ENCODE results near the gene CELF4. TPM values are rescaled to one million over a fixed set of nuclear protein-coding genes. Genes with fewer than 3 reads are reported as not detected.

The CELF4 gene
- polyA plus RNA-seq, 1 experiment, result not detected

DNA sequence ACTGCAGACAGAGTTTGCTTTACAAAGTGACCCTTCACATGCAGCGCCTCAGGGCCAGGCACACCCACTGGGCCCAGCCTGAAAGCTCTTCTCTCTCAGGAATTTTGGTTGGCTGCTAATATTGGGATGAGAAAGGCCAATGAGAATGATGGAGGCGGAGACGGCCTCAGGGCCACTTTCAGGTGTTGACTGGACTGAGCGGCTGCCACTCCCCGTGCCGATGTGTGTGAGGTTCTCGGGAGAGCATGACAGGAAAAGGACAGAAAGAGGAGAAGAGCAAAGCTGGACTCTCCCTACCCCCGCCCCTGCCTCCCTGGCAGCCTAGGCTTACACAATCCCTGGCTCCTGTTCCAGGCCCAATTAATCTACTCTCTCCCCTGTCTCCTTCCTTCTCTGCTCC, 155.7 kb downstream of the CELF4 start:
- TF ChIP-seq, protein P1, sequence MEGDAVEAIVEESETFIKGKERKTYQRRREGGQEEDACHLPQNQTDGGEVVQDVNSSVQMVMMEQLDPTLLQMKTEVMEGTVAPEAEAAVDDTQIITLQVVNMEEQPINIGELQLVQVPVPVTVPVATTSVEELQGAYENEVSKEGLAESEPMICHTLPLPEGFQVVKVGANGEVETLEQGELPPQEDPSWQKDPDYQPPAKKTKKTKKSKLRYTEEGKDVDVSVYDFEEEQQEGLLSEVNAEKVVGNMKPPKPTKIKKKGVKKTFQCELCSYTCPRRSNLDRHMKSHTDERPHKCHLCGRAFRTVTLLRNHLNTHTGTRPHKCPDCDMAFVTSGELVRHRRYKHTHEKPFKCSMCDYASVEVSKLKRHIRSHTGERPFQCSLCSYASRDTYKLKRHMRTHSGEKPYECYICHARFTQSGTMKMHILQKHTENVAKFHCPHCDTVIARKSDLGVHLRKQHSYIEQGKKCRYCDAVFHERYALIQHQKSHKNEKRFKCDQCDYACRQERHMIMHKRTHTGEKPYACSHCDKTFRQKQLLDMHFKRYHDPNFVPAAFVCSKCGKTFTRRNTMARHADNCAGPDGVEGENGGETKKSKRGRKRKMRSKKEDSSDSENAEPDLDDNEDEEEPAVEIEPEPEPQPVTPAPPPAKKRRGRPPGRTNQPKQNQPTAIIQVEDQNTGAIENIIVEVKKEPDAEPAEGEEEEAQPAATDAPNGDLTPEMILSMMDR (IDR thresholded peaks at IDR 0.05; ENCODE audit: insufficient read depth, low read depth, low read length), result no peak
- DNase-seq (ENCODE audit: low read depth), result no peak
- CTCF ChIA-PET, result interaction anchor here (1.2 to 1.4 kb wide), 3 partner anchors 9 to 68 kb away, joined by 3 to 4 read pairs (median 4); no protein-coding TSS in a partner anchor
- POLR2A ChIA-PET, result no interaction called here
- Histone ChIP-seq H3K36me3 (ENCODE audit: control insufficient read depth, insufficient read depth, low read length) (no peaks in the 10 kb centered on the region), H3K27me3 (ENCODE audit: control insufficient read depth, insufficient read depth, low read length) (no peaks in the 10 kb centered on the region; the same call in 1 of the 2 replicates), H3K4me3 (ENCODE audit: low read depth, low read length) (no peak overlapping the region)

DNA sequence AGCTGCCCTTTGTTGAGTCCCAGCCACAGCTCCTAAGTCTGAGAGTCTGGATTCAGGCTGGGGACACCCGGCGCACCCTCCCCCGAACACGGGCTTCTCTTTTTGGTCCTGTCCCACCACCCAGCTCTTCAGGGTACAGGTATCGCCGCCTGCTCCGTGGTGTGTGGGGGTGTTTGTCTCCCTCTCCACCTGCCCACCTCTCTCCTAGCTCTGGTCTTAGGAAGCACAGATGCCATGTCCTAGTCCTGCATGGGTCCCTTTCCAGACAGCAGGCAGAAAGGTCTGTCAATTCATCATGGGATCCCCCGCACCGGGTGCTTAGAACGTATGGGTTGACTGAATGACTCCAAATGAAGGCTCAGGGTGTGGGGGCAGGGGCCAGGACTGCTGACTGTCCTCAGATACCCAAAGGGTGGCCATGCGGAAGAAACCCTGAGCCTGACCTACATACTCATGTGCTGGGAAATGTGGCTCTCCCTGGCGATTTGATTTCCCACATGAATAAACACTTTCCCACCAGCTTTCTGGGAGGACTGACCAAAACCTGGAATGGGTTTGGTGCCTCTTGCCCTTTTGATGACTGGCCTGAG, 156.8 kb downstream of the CELF4 start:
- Histone ChIP-seq H3K4me3 (ENCODE audit: low read depth, low read length) (no peak overlapping the region), H3K36me3 (ENCODE audit: control insufficient read depth, insufficient read depth, low read length) (no peaks in the 10 kb centered on the region), H3K27me3 (ENCODE audit: control insufficient read depth, insufficient read depth, low read length) (no peaks in the 10 kb centered on the region; the same call in 1 of the 2 replicates)
- POLR2A ChIA-PET, result no interaction called here
- no peak for DNase-seq (ENCODE audit: low read depth)
- TF ChIP-seq, protein P1 (IDR thresholded peaks at IDR 0.05; ENCODE audit: insufficient read depth, low read depth, low read length), result no peak
- CTCF ChIA-PET, result interaction anchor here (0.7 to 1.2 kb wide), 2 partner anchors 11 to 14 kb away, joined by 3 read pairs; no protein-coding TSS in a partner anchor

DNA sequence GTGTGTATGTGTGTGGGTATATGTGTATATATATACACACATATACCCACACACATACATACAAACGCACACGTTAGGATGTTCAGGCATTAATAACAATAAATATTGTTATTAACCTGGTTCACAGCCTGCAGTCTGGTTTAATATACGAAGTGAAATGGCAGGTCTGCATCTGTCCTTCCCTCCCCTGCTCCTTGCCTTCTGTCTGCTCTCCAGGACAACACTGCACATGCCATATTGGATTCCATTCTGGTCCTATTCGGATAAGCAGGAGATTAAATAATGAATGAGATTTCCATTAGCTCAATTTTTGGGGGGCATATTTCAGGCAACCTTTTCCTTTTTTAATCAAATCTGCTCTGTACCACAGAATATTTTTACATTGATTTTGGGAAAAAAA, 158.0 kb downstream of the CELF4 start:
- DNase-seq (ENCODE audit: low read depth), result no peak
- TF ChIP-seq, protein P1 (IDR thresholded peaks at IDR 0.05; ENCODE audit: insufficient read depth, low read depth, low read length), result no peak
- POLR2A ChIA-PET, result no interaction called here
- Histone ChIP-seq H3K4me3 (ENCODE audit: low read depth, low read length) (no peak overlapping the region), H3K27me3 (ENCODE audit: control insufficient read depth, insufficient read depth, low read length) (no peaks in the 10 kb centered on the region; the same call in 1 of the 2 replicates), H3K36me3 (ENCODE audit: control insufficient read depth, insufficient read depth, low read length) (no peaks in the 10 kb centered on the region)
- CTCF ChIA-PET, result no interaction called here

DNA sequence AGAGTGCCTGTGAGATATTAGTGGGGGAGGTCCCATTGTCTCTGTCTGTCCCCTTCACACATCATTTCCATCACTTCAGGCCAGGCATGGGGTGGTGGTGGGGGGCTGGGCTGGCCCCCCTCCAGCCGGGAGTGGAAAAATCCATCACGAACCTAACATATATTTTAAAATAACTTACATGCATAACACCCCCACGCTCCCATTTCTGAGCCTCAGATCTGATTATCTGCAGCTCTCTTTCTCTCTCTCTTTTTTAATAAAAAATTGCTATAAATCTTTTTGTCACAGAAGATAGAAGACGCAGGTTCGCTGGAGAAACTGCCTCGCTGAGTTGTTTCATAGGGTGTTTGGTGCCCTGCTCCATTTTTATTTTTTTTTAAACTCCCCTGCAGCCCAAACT, 159.8 kb downstream of the CELF4 start:
- ChIA-PET CTCF (no interaction called here), POLR2A (no interaction called here)
- TF ChIP-seq, protein P1 (IDR thresholded peaks at IDR 0.05; ENCODE audit: insufficient read depth, low read depth, low read length), result no peak
- Histone ChIP-seq H3K4me3 (ENCODE audit: low read depth, low read length) (no peak overlapping the region), H3K27me3 (ENCODE audit: control insufficient read depth, insufficient read depth, low read length) (no peaks in the 10 kb centered on the region; the same call in 1 of the 2 replicates), H3K36me3 (ENCODE audit: control insufficient read depth, insufficient read depth, low read length) (no peaks in the 10 kb centered on the region)
- no peak for DNase-seq (ENCODE audit: low read depth)

- Histone ChIP-seq H3K4me3 (ENCODE audit: low read depth, low read length) (no peak overlapping the region), H3K36me3 (ENCODE audit: control insufficient read depth, insufficient read depth, low read length) (no peaks in the 10 kb centered on the region), H3K27me3 (ENCODE audit: control insufficient read depth, insufficient read depth, low read length) (no peaks in the 10 kb centered on the region; the same call in 1 of the 2 replicates)
- TF ChIP-seq, protein P1 (IDR thresholded peaks at IDR 0.05; ENCODE audit: insufficient read depth, low read depth, low read length), result no peak
- CTCF ChIA-PET, result interaction anchor here (1.7 kb wide), 1 partner anchor 19 kb away, joined by 4 read pairs; no protein-coding TSS in a partner anchor
- POLR2A ChIA-PET, result no interaction called here
- no peak for DNase-seq (ENCODE audit: low read depth)
Observed at GRCh38 chr18:37405229-37405628, 160.4 kb downstream of the CELF4 start.
